Stimulated activated naive CD8-positive, alpha-beta T cell treated with anti-CD3 and anti-CD28 coated beads, Interleukin-15, amount 100 ng/mL, for 72 hours (primary cell): ENCODE results near the gene FAM222A.
A peak's percentile ranks its signal among the peaks of the same experiment; 100 is the strongest.
"Not testable (repeated sequence)": the region's sequence is repeated elsewhere in the genome, so short reads cannot be mapped to it uniquely, and the experiment has no call there.

ENCODE experiments used
- ATAC-seq: fragments of 150-1000 bp; cut with Tn5 transposase; 2 replicates; pipeline ENCODE4 v1.10.0; 2021; ENCODE audit warnings: mild to moderate bottlenecking, moderate library complexity
- DNase-seq, 2 donors: peaks; one replicate each; pipeline ENCODE4 v3.0.0; 2021 to 2022
- H3K27ac Mint-ChIP-seq, 2 donors: one replicate each; pipeline ENCODE4 v1.8.0; 2022; ENCODE audit warnings: mild to moderate bottlenecking in 2 of 2, mixed read lengths in 2 of 2, moderate library complexity in 2 of 2
- H3K27me3 Mint-ChIP-seq: one replicate; pipeline ENCODE4 v1.8.0; 2022; ENCODE audit warnings: mixed read lengths
- H3K4me1 Mint-ChIP-seq: one replicate; pipeline ENCODE4 v1.8.0; 2022; ENCODE audit warnings: mild to moderate bottlenecking, mixed read lengths
- H3K4me3 Mint-ChIP-seq, 2 donors: one replicate each; pipeline ENCODE4 v1.8.0; 2022; ENCODE audit warnings: mild to moderate bottlenecking in 2 of 2, mixed read lengths in 2 of 2, moderate library complexity in 1 of 2
- H3K9me3 Mint-ChIP-seq, 2 donors: one replicate each; pipeline ENCODE4 v1.8.0; 2022; ENCODE audit warnings: mixed read lengths in 2 of 2

The FAM222A gene

GRCh38 chr12:109685574-109686447 lies 27.8 kb upstream of the FAM222A start:
- no peak for ATAC-seq
- DNase-seq, result no peak
- H3K4me1 Mint-ChIP-seq, result no peaks in the 10 kb centered on the region
- no peaks in the 10 kb centered on the region for H3K27me3 Mint-ChIP-seq
- peak overlapping the region; percentile 5 to 62 for H3K27ac Mint-ChIP-seq
- no peak overlapping the region for H3K4me3 Mint-ChIP-seq
- H3K9me3 Mint-ChIP-seq, result no peaks in the 10 kb centered on the region

DNA sequence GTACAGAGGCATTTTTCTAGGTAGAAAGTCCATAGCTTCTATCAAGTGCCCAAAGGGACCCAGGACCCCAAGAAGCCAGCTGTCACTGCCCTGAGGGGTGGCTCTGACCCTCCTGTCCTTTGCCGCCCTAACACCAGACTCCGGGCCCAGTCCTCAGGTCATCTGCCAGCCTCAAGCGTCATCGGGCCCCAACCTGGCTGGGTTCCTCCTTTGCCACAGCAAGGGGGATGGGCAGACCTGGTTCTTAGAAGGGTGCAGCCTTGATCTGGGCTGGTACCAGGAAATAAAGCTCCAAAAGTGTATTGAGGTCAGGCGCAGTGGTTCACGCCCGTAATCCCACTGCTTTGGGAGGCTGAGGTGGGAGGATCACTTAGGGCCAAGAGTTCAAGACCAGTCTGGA lies 27.1 kb upstream of the FAM222A start:
- no peak overlapping the region for H3K4me3 Mint-ChIP-seq
- H3K9me3 Mint-ChIP-seq, result no peaks in the 10 kb centered on the region
- H3K4me1 Mint-ChIP-seq, result no peaks in the 10 kb centered on the region
- ATAC-seq (no peak), DNase-seq (no peak)
- H3K27me3 Mint-ChIP-seq, result no peaks in the 10 kb centered on the region
- peak overlapping the region in 1 of 2 donors; percentile 62 for H3K27ac Mint-ChIP-seq

DNA sequence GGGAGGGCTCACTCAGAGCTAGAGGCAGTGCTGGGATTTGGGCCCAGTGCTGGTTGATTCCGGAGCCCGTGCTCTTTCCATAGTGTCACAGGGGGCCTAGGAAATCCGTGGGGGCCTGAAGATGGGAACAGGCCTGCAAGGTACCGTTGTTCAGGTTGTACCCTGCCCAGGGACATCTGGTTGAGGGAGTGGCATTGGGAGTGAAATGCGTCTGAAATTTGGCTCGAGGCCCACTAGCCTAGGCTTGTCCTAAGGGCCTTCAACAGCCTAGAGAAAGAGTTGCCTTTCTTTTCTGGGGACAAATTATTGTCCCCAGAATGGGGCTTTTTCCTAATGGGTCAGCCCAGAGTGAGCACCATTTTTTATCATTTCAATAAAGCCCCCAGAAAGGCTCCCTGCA lies 26.4 kb upstream of the FAM222A start:
- Mint-ChIP-seq H3K4me3 (no peak overlapping the region), H3K9me3 (no peaks in the 10 kb centered on the region)

GRCh38 chr12:109689426-109689825 lies 24.2 kb upstream of the FAM222A start:
- no peak overlapping the region for H3K4me3 Mint-ChIP-seq
- no peak for ATAC-seq
- no peak overlapping the region for H3K27ac Mint-ChIP-seq

More for the DNA sequence above, 26.4 kb upstream of the FAM222A start:
- Mint-ChIP-seq H3K27ac (peak overlapping the region in 1 of 2 donors; percentile 39), H3K27me3 (peaks cover under 1% of the 10 kb centered on the region), H3K4me1 (no peaks in the 10 kb centered on the region)
- no peak for ATAC-seq
- DNase-seq, result no peak

DNA sequence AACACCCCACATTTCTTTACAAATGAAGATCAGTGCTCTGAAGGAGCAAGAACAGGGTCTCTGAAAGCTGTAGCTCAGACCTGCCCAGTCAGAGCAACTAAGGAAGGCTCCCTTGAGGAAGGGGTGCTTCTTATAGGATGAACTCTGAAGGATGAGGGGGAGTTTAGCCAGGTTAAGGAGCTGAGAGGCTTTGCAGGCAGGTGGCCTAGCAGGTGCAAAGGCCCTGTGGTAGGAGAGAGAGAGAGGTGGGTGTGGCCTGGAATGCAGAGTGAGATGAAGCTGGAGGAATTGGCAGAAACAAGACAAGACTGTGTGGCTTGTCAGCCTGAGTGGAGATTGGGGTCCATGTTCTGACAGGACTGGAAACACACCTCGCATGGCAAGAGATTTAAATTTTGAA lies 20.5 kb upstream of the FAM222A start:
- Mint-ChIP-seq H3K4me1 (peaks cover 6% of the 10 kb centered on the region), H3K9me3 (no peaks in the 10 kb centered on the region), H3K27ac (no peak overlapping the region), H3K27me3 (peaks cover 13% of the 10 kb centered on the region), H3K4me3 (no peak overlapping the region)
- DNase-seq (no peak), ATAC-seq (no peak)

More at GRCh38 chr12:109689426-109689825, 24.2 kb upstream of the FAM222A start:
- DNase-seq, result no peak
- Mint-ChIP-seq H3K27me3 (peaks cover 13% of the 10 kb centered on the region), H3K9me3 (no peaks in the 10 kb centered on the region), H3K4me1 (no peaks in the 10 kb centered on the region)

DNA sequence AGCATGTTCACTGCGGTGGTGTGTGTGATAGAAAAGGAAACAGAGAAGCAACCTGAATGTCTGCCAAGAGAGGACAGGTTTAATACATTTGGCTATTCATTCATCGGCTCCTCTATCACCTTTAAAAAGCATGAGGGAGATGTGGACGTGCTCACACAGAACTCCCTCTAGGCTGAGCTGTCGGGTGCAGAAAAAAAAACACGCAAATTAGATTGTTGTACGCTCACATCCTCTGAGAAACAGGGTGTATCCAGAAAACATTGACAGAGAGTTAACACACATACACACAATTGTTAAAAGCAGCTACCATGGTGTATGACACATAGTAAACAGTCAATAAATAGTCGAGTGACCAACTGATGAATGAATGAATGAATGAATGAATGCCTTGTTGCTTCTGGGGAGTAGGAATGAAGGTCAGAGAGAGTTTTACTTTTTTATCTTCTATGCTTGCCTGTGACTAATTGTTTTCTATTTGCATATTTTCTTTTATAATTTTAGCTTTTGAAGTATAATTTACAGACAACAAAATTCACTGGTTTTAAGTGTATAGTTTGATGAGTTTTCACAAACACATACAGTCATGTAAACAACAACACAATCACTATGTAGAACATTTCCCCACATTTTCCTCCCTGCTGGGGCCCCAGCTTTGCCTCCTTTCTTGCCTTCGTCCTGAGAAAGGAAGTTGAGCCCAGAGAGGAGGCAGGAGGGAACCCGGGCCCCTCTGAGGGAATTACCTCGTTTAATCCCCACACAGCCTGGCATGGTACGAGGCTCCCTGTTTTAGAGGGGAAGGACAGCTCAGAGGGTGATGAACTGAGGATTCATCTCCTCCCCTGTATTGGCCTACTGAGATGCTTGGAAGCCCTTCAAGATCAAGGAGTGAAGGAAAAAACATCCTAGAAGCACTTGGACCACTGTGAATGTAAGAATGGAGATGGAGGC lies 19.7 kb upstream of the FAM222A start:
- H3K9me3 Mint-ChIP-seq, result no peaks in the 10 kb centered on the region
- H3K4me3 Mint-ChIP-seq, result no peak overlapping the region
- H3K27me3 Mint-ChIP-seq, result peaks cover 13% of the 10 kb centered on the region
- DNase-seq, result no peak
- H3K4me1 Mint-ChIP-seq, result peaks cover 6% of the 10 kb centered on the region
- H3K27ac Mint-ChIP-seq, result no peak overlapping the region
- ATAC-seq, result no peak

DNA sequence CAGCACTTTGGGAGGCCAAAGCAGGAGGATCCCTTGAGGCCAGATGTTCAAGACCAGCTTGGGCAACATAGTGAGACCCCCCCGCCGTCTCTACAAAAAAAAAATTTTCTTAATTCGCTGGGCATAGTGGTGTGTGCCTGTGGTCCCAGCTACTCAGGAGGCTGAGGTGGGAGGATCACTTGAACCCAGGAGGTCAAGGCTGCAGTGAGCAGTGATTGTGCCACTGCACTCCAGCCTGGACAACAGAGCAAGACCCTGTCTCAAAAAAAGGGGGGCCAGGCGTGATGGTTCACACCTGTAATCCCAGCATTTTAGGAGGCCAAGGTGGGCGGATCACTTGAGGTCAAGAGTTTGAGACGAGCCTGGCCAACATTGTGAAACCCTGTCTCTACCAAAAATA lies 19.0 kb upstream of the FAM222A start:
- ATAC-seq, H3K9me3 Mint-ChIP-seq, DNase-seq, H3K27ac Mint-ChIP-seq, H3K4me3 Mint-ChIP-seq, H3K4me1 Mint-ChIP-seq: not testable (repeated sequence)
- H3K27me3 Mint-ChIP-seq, result peaks cover 13% of the 10 kb centered on the region

GRCh38 chr12:109695416-109695815 lies 18.2 kb upstream of the FAM222A start:
- Mint-ChIP-seq H3K4me3 (no peak overlapping the region), H3K4me1 (peaks cover 6% of the 10 kb centered on the region), H3K9me3 (no peaks in the 10 kb centered on the region), H3K27ac (no peak overlapping the region), H3K27me3 (peaks cover 13% of the 10 kb centered on the region)
- no peak for ATAC-seq
- no peak for DNase-seq

DNA sequence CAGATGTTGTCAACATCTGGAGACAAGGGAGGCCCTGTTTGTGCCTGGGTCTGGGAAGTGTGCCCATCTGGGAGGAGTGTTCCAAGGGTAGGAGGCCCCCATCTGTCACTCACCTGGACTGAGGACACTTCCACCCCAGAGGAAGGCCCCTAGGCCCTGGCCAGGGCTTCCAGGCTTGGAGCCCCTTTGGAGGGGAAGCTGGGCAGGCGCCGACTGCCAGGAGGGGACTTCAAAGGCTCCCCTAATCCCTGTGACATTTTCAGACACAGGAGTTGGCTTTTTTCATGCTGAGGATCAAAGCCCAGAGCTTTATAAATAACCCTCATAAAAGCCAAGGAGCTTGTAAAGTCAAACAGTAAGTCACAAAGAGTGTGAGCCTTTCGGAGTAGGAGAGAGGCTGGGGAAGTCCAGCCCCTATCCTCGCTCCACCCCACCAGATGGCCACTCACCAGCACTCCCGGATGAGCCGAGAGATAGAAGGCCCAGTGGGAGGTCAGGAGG lies 17.6 kb upstream of the FAM222A start:
- Mint-ChIP-seq H3K4me3 (no peak overlapping the region), H3K4me1 (peaks cover 6% of the 10 kb centered on the region), H3K27me3 (peaks cover 13% of the 10 kb centered on the region), H3K9me3 (no peaks in the 10 kb centered on the region), H3K27ac (no peak overlapping the region)
- ATAC-seq (no peak), DNase-seq (no peak)

GRCh38 chr12:109696485-109697269 lies 16.9 kb upstream of the FAM222A start:
- peak; percentile 61 for ATAC-seq
- no peak for DNase-seq
- no peak overlapping the region for H3K4me3 Mint-ChIP-seq

GRCh38 chr12:109697270-109697553 lies 16.4 kb upstream of the FAM222A start:
- H3K4me1 Mint-ChIP-seq, result peaks cover 6% of the 10 kb centered on the region
- H3K4me3 Mint-ChIP-seq, result no peak overlapping the region
- H3K27me3 Mint-ChIP-seq, result peaks cover 16% of the 10 kb centered on the region
- no peaks in the 10 kb centered on the region for H3K9me3 Mint-ChIP-seq
- no peak overlapping the region for H3K27ac Mint-ChIP-seq
- ATAC-seq (no peak), DNase-seq (no peak)

More at GRCh38 chr12:109696485-109697269, 16.9 kb upstream of the FAM222A start:
- H3K9me3 Mint-ChIP-seq, result no peaks in the 10 kb centered on the region
- H3K27me3 Mint-ChIP-seq, result peaks cover 13% of the 10 kb centered on the region
- peaks cover 6% of the 10 kb centered on the region for H3K4me1 Mint-ChIP-seq
- peak overlapping the region in 1 of 2 donors; percentile 55 for H3K27ac Mint-ChIP-seq

GRCh38 chr12:109697877-109698468 lies 15.7 kb upstream of the FAM222A start:
- no peak overlapping the region for H3K4me3 Mint-ChIP-seq
- no peaks in the 10 kb centered on the region for H3K9me3 Mint-ChIP-seq
- H3K27ac Mint-ChIP-seq, result no peak overlapping the region
- DNase-seq (no peak), ATAC-seq (no peak)
- H3K4me1 Mint-ChIP-seq, result peaks cover 6% of the 10 kb centered on the region
- peaks cover 13% of the 10 kb centered on the region for H3K27me3 Mint-ChIP-seq

- peaks cover 6% of the 10 kb centered on the region for H3K4me1 Mint-ChIP-seq
- DNase-seq, result no peak
Measured at GRCh38 chr12:109698820-109699219, 14.8 kb upstream of the FAM222A start.

DNA sequence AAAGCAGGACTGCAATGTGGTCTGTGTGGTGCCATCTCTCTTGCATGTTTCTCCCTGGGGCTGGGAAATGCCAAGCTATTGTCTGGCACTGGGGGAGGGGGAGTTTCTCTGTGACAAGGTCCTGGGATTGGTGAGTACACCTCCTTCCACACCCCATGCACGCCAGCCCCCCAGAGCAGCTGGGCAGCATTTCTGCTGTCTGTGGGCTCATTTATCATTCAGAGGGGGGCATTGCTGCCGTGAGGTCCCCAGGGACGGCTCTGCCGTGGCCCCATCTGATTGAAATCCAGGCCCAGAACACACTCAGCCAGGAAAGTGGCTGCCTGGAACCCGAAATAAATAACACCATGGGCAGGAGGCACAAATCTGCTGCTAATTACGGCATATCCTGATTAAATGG lies 12.6 kb upstream of the FAM222A start:
- Mint-ChIP-seq H3K27ac (no peak overlapping the region), H3K4me3 (no peak overlapping the region), H3K27me3 (peaks cover 23% of the 10 kb centered on the region), H3K4me1 (peaks cover 6% of the 10 kb centered on the region), H3K9me3 (no peaks in the 10 kb centered on the region)
- ATAC-seq, result no peak
- no peak for DNase-seq

More at GRCh38 chr12:109698820-109699219, 14.8 kb upstream of the FAM222A start:
- no peak overlapping the region for H3K4me3 Mint-ChIP-seq
- H3K27ac Mint-ChIP-seq, result no peak overlapping the region
- no peak for ATAC-seq
- H3K9me3 Mint-ChIP-seq, result no peaks in the 10 kb centered on the region
- H3K27me3 Mint-ChIP-seq, result peaks cover 13% of the 10 kb centered on the region
